Mesothelial cell of epicardium (in vitro differentiated cells): Measurements from ENCODE around the gene POLE. TPM values are rescaled to one million over a fixed set of nuclear protein-coding genes. Genes with fewer than 3 reads are reported as not detected.

ENCODE experiments used
- DNase-seq, 2 experiments: peaks; one replicate each; pipeline ENCODE4 v3.0.0; 2021; ENCODE audit warnings: low spot score in 2 of 2; ENCODE audit not compliant: unreplicated experiment in 2 of 2
- H3K27ac Mint-ChIP-seq: 2 replicates; pipeline ENCODE4 v1.8.0; 2021; ENCODE audit warnings: mixed read lengths
- H3K27me3 Mint-ChIP-seq: 2 replicates; pipeline ENCODE4 v1.8.0; 2021; ENCODE audit warnings: low read depth, mixed read lengths
- H3K36me3 Mint-ChIP-seq: 2 replicates; pipeline ENCODE4 v1.8.0; 2021; ENCODE audit warnings: mixed read lengths
- H3K4me1 Mint-ChIP-seq: 2 replicates; pipeline ENCODE4 v1.8.0; 2021; ENCODE audit warnings: mixed read lengths
- H3K4me3 Mint-ChIP-seq: 2 replicates; pipeline ENCODE4 v1.8.0; 2021; ENCODE audit warnings: mild to moderate bottlenecking, moderate library complexity, mixed read lengths
- H3K9me3 Mint-ChIP-seq: 2 replicates; pipeline ENCODE4 v1.8.0; 2021; ENCODE audit warnings: mixed read lengths
- total RNA-seq: library from RNA; stranded (reverse); gene quantifications from 3 replicates; pipeline ENCODE4 v1.2.1, GENCODE V29; 2021
- TF ChIP-seq, protein P1 (sequence below): fragments of 200-600 bp; sonication (generic); IDR thresholded peaks from one replicate; pipeline ENCODE4 v1.5.0; 2021; ENCODE audit warnings: antibody characterized with exemption; ENCODE audit not compliant: unreplicated experiment

Gene POLE
- total RNA-seq, 1 donor from 2014 or later: 124 TPM

- no peak for DNase-seq
- Mint-ChIP-seq H3K36me3 (peaks cover 9% of the 10 kb centered on the region), H3K27me3 (peaks cover 31% of the 10 kb centered on the region), H3K4me3 (no peak overlapping the region), H3K27ac (no peak overlapping the region), H3K9me3 (no peaks in the 10 kb centered on the region), H3K4me1 (peaks cover 31% of the 10 kb centered on the region)
- TF ChIP-seq, protein P1, sequence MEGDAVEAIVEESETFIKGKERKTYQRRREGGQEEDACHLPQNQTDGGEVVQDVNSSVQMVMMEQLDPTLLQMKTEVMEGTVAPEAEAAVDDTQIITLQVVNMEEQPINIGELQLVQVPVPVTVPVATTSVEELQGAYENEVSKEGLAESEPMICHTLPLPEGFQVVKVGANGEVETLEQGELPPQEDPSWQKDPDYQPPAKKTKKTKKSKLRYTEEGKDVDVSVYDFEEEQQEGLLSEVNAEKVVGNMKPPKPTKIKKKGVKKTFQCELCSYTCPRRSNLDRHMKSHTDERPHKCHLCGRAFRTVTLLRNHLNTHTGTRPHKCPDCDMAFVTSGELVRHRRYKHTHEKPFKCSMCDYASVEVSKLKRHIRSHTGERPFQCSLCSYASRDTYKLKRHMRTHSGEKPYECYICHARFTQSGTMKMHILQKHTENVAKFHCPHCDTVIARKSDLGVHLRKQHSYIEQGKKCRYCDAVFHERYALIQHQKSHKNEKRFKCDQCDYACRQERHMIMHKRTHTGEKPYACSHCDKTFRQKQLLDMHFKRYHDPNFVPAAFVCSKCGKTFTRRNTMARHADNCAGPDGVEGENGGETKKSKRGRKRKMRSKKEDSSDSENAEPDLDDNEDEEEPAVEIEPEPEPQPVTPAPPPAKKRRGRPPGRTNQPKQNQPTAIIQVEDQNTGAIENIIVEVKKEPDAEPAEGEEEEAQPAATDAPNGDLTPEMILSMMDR: no peak
Observed at GRCh38 chr12:132620899-132621656, 66.1 kb downstream of the POLE start.

DNA sequence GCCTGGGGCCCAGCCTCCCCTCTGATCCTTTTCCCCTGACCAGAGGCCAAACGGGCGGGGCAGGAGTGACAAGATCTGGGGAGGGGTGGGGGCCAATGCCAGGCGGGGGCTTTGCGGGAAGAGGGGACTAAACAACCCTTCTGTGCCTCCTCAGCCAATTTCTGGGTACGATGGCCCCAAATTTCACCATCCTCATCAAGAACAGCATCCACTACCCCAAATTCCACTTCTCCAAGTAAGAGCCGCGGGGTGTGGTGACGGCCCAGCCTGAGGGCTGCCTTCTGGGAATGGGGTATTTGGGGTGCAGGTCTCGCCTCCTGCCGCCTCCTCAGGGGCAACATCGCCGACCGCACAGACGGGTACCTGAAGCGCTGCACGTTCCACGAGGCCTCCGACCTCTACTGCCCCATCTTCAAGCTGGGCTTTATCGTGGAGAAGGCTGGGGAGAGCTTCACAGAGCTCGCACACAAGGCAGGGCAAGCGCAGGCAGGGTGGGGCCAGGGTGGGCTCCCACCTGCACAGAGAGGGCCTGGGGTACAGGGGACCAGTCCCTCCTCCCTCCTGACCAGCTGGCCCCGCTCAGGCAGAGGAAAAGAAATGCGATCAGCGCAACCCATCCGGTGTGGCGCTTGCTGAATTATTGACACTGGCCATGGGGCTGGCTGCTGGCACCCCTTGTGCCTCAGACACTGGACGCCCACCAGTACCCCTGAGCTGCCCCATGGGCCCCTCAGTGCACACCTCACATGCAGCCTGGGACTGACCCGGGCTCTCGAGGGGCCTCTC lies 66.8 kb downstream of the POLE start:
- peaks cover 6% of the 10 kb centered on the region for H3K36me3 Mint-ChIP-seq
- no peak overlapping the region for H3K27ac Mint-ChIP-seq
- peaks cover 31% of the 10 kb centered on the region for H3K4me1 Mint-ChIP-seq
- no peak for DNase-seq
- TF ChIP-seq, protein P1: no peak
- H3K9me3 Mint-ChIP-seq: peaks cover 3% of the 10 kb centered on the region
- H3K4me3 Mint-ChIP-seq: no peak overlapping the region
- peaks cover 39% of the 10 kb centered on the region for H3K27me3 Mint-ChIP-seq

DNA sequence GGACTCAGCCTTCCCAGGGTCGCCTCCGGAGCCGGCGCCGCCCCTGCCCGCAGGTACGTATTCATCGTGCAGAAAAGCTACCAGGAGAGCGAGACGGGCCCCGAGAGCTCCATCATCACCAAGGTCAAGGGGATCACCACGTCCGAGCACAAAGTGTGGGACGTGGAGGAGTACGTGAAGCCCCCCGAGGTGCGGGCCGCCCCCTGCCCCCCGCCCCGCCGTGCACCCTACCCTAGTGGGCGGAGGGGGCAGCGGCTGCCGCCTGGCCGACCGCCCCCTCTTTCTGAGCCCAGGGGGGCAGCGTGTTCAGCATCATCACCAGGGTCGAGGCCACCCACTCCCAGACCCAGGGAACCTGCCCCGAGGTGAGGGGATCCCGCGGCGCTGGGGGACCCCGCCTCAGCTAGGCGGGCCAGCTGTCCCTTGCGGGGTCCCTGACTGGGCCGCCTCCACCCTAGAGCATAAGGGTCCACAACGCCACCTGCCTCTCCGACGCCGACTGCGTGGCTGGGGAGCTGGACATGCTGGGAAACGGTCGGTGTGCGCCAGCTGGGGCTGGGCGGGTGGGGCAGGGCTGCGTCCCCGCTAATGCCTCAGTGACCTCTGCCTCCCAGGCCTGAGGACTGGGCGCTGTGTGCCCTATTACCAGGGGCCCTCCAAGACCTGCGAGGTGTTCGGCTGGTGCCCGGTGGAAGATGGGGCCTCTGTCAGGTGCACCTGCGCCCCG lies 67.6 kb downstream of the POLE start:
- Mint-ChIP-seq H3K4me1 (peaks cover 29% of the 10 kb centered on the region), H3K36me3 (peaks cover 2% of the 10 kb centered on the region), H3K4me3 (no peak overlapping the region), H3K9me3 (peaks cover 3% of the 10 kb centered on the region), H3K27ac (no peak overlapping the region), H3K27me3 (peaks cover 45% of the 10 kb centered on the region)
- TF ChIP-seq, protein P1: no peak
- DNase-seq: no peak

- Mint-ChIP-seq H3K4me1 (peaks cover 29% of the 10 kb centered on the region), H3K27me3 (peaks cover 47% of the 10 kb centered on the region), H3K27ac (no peak overlapping the region), H3K36me3 (peaks cover 2% of the 10 kb centered on the region), H3K9me3 (peaks cover 3% of the 10 kb centered on the region), H3K4me3 (no peak overlapping the region)
- DNase-seq: no peak
- TF ChIP-seq, protein P1: no peak
Observed at GRCh38 chr12:132619071-132619385, 68.1 kb downstream of the POLE start.

GRCh38 chr12:132618683-132619043 lies 68.5 kb downstream of the POLE start, which contains the start of gene P2RX2:
P2RX2 (plus strand) TSS chr12:132618776; CDS start chr12:132618817, 41 bp downstream.
- no peak for DNase-seq
- H3K36me3 Mint-ChIP-seq: peaks cover 2% of the 10 kb centered on the region
- TF ChIP-seq, protein P1: no peak
- H3K9me3 Mint-ChIP-seq: peaks cover 3% of the 10 kb centered on the region
- no peak within 1 kb of the TSS for H3K27ac Mint-ChIP-seq
- H3K4me3 Mint-ChIP-seq: peak within 1 kb of the TSS; percentile 59
- peaks cover 47% of the 10 kb centered on the region for H3K27me3 Mint-ChIP-seq
- peaks cover 25% of the 10 kb centered on the region for H3K4me1 Mint-ChIP-seq
